HG03135 (cell line): Measurements from ENCODE around the gene GON4L.
"Not testable (repeated sequence)": the region's sequence is repeated elsewhere in the genome, so short reads cannot be mapped to it uniquely, and the experiment has no call there.

ENCODE experiments used
- ATAC-seq: cut with Tn5 transposase; IDR thresholded peaks from one replicate; pipeline ENCODE4 v1.9.1; 2021; ENCODE audit warnings: mild to moderate bottlenecking, moderate library complexity; ENCODE audit not compliant: unreplicated experiment

The GON4L gene

DNA sequence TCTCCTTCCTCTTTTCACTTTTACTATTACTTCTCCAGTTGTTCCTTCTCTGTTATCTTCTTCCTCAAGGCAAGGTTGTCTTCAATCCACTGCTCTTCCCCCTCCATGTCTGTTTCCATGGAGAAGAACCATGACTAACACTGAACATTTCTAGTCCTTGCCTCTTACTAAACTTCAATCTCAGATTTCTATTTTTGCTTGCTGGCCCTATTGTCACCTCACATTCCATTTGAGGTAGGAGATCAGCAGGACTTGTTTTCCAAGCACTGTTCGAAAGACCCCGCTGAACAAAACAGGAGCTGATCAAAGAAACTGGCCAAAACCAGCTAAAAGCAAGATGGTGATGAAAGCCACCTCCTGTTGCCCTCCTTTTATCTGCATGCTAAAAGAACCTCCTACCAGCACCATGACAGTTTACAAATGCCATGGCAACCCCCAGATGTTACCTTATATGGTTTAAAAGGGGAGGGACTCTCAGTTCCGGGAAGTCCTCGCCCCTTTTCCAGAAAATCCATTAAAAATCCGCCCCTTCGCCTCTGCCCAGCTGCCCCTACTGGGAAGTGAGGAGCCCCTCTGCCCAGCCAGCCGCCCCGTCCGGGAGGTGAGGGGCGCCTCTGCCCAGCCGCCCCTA, 22.6 kb downstream of the GON4L start:
- no peak for ATAC-seq

DNA sequence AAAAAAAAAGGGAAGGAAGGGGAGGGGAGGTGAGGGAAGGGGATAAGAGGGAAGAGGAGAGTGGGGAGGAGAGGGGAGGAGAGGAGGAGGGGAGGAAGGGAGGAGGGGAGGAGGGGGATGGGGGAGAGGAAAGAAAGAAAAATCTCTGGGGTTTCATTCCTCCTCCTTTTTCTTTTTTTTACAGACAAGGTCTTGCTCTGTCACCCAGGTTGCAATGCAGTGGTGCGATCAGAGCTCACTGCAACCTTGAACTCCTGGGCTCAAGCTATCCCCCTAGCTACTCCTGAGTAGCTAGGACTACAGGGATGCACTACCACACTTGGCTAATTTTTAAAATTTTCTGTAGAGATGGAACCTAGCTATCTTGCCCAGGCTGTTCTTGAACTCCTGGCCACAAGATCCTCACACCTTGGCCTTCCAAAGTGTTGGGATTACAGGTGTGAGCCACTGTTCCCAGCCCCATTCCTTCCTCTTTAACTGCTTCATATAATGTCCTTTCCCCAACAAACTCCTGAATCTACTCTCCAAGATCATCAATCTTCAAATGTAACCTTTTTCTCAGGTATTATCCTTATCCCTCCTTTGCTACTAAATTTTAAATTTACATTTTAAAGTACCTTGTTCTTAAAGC, 23.2 kb downstream of the GON4L start:
- no peak for ATAC-seq

DNA sequence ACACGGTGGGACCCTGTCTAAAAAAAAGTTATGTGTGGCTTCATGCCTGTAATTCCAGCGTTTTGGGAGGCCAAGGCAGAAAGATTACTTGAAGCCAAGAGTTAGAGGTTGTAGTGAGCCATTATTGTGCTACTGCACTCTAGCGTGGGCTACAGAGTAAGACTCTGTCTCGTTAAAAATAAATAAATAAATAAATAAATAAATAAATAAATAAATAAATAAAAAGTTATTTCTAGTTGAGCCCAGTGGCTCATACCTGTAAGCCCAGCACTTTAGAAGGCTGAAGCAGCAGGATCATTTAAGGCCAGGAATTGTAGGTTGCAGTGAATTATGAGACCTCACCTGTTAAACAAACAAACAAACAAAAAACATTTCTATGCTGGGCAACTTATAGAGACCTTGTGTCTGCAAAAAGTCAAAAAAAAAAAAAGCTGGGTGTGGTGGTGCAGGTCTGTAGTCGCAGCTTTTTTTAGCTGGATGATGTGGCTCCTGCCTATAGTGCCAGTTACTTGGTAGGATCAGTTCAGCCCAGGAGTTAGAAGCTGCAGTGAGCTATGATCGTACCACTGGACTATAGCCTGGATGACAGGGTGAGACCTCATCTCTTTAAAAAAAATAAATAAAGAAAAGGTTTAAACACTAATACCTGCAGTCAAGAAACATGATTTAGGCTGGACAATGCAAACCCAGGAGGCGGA, 25.6 kb downstream of the GON4L start:
- no peak for ATAC-seq

DNA sequence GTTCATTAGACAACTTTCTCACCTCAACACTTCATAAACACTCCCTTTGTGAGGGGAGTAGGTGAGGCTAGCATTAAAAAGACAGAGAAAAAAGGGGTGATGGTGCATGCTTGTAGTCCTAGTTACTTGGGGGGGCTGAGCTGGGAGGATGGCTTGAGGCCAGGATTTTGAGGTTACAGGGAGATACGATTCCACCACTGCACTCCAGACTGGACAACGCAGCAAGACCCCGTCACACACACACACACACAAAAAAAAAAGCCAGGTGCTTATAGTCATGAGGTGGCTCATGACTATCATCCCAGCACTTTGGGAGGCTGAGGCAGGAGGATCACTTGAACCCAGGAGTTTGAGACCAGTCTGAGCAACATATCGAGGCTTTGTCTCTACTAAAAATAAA, 29.6 kb downstream of the GON4L start:
- ATAC-seq, result no peak

DNA sequence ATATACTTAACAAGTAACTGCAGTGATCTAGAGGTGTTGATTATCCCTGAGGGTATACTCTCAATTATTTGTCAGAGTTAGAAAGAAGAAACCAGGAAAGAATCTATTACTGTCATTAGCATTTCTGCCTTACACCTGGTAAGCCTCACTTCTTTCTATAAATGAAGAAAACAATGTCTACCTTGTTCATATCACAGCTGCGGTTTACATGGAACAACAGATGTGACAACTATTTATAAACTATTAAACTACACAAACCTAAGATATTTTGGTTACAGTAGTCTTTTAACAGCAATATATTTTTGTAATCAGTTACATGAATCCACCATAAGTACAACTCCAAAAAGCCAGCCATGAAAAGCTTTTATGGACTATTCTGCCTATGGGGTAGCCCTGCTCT, 40.7 kb downstream of the GON4L start:
- ATAC-seq, result no peak

DNA sequence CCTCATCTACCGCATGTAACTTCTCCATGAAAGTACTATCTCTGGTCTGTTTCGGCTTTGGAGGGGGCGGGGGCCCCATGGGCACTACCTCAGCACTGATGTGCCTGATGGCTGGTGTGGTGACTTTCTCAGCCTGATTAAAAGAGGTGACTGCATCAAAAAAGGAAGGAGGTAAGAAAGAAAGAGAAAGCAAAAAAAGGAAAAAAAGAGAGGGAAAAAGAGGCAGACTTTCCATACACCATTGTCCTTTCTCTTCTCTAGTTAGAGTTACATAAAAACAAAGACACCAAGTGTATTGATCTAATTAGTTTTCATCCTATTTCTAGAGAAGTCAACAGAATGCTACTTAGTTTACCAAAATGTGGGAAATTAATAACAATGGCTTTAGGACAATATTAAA, 43.3 kb downstream of the GON4L start:
- ATAC-seq, result no peak

DNA sequence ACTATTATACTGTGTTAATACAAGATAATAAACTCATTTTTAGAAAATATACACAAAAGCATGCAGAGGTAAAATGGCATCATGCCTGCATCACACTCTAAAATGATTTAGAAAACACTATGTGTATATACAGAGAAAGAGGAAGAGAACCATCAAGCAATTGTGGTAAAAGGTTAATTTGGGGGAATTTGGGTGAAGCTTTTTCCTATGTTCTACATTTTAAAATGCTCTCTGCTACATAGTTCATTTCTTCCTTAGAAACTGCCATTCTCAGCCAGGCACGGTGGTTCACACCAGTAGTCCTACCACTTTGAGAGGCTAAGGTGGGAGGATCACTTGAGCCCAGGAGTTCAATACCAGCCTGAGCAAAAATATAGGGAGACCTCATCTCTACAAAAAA, 44.1 kb downstream of the GON4L start:
- no peak for ATAC-seq

DNA sequence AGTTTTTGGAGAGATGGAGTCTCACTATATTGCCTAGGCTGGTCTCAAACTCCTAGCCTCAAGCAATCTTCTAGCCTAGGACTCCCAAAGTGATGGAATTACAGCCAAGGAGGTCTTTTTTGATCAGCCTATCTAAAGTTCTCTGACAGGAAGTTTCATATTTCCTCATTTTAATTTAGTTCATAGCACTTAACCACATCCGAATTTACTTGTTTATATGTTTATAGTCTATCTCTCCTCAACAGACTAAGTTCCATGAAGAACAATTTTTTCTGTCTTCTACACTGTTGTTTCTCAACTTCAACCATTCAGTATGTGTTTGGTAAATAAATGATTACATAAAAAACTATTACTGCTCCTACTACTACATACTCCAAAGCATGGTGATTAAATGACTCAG, 47.9 kb downstream of the GON4L start:
- no peak for ATAC-seq

DNA sequence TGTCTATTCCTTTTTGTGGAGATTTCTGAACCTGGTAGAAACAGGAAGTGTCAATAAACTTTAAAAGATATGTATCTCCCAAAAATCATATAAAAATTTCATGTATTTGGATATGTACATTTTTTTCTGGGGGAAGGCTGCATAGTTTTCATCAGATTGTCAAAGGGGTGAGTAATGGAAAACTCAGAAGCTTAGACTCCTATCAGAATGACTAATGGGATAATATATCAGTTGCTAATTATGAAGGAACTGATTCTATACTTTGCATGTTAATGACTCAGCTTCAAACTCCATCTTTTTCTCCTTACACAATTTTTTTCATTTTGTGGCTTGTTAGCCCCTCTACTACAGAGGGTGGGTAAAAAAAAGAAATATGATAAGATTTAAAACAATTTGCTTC, 55.9 kb downstream of the GON4L start:
- ATAC-seq, result no peak

DNA sequence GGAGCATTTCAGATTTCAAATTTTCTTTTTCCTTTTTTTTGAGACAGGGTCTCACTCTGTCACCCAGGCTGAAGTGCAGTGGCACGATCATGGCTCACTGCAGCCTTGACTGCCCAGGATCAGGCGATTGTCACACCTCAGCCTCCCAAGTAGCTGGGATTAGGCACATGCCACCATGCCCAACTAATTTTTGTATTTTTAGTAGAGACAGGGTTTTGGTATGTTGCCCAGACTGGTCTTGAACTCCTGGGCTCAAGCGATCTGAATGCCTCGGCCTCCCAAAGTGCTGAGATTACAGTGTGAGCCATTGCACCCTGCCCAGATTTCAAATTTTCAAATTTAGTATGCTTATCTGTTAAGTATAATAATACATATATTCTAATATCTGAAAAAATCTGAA, 61.4 kb downstream of the GON4L start:
- not testable (repeated sequence) for ATAC-seq

DNA sequence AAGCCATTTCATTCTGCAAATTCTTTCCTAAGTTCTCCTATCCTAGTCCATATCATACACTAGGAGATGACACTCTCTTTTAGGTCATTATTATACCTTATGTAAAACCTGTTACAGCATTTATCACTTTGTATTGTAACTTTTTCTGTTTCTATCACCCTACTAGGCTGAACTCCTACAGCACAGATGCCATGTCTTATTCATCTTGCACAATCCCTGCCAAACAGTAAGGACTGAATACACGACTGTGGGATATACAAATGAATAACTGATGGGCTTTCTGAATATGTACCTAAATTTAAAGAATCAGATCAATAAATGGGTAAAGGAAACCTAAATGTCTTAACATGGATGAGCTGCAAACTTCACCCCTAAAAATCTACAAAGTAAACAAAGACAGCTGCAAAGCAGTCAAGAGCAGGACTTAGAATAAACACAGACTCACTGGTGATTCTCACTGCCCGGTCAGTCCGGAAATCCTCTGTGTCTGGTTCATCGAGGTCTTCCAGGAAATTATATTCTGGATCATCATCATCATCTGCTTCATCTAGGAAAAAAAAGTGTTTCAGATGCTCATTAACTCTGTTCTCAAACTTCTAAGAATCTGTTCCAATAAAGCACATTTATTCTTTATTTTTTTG, 62.3 kb downstream of the GON4L start:
- no peak for ATAC-seq

DNA sequence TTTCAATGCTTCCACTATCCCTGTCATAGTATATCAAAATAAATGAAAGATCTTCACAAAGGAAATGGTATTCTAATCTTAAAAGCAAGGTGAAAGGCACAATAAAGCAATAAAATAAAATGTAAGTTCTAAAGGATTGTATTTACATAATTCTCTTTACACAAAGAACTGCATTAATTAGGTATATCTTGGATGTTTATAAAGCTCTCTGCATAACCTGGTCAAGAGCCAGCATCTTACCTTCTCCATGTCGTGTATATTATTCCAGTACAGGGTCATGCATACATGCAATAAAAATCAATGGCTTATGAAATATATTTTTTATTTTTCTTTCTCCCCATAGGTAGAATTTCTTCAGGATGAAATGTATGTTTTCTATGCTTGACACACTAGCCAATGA, 63.8 kb downstream of the GON4L start:
- no peak for ATAC-seq

DNA sequence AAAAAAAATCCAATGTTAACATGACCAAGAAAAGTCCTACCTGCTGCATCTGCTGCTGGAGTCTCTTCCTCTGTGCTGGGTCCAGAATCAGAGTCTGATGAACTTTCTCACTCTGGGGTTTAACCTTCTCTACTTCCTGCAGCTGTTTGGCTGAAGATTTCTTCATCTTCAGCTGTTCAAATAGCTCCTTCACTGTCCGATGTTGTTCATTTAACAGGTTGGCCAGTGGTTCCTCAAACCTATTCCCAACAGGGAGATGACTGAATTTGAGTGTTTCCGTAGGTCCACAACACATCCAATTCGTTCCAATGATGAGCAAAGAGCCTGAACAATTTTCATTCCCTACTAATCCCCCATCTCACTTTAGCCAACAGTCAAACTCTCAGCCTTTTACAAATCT, 79.4 kb downstream of the GON4L start:
- ATAC-seq, result no peak

DNA sequence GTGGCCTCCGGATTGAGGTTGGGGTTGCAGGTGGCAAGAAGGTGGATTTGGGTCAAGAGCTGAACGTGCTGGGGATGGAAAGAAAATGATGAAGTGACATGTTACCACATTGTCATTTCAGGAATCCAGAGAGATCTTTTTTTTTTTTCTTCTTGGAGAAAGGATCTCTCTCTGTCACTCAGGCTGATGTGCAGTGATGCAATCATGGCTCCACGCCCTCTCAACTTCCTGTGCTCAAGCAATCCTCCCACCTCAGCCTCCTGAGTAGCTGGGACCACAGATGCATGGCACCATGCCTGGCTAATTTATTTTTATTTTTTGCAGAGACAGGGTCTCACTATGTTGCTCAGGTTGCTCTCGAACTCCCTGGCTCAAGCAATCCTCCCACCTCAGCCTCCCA, 80.6 kb downstream of the GON4L start:
- no peak for ATAC-seq

DNA sequence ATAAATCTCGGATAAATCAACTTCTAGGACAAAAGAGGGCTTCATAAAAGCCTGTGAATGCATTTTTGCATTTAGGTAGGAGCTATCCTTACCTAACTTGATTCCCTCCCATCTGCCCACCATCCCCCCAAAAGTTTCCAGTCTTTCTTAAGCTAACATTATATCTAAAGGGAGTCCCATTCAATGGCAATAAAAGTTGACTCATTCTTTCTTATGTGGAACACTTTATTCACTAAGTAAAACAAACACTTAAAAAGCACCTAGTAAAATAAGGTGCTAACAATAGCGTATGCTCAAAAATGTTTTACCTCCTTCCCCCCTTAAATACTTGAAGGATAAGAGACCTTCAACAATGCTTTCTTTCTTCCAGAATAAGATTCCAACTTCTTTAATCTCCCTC, 83.8 kb downstream of the GON4L start:
- no peak for ATAC-seq

DNA sequence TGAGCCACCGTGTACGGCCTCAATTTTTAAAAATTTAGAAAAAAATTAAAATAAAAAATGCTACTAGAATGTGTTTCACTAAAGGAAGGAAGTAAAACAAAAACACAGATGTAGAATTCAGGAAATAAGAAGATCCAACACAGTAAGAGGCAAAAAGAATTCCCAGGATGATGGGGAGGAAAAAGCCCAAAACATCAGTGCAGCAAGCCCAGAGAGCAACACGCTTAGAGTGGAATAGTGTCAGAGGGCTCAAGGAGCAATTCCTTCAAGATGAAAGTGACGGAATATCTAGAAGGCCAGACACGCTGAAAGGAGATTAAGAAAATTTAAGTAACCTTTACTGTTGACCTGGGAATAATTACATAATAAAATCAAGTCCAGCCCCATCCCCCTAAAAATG, 87.8 kb downstream of the GON4L start:
- ATAC-seq, result no peak

DNA sequence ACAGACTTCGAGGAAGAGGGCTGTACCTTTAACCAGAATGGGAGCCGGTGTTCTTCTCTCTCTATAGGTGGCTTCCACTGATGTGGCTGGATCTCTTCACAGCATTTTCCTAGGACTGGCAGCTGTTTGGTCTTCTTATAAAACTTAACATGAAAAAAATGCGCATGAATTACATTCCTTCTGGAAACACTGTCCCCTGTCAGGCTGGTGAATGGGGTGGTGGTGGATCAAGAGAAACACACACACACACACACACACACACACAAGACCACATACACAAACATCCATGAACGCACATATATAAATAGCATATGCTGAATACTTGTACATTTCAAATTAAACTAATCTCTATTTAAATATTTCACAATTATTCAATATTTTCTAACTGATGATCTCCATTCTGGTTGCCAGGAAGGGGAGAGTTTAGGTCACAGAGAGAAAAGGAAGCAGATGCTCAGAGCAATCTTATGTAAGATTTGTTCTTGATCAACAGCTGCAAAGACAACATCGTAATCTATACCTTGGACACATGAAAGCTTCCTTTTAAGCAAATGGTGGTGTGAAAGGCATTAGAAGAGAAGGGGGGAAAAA, 89.5 kb downstream of the GON4L start:
- ATAC-seq, result not testable (repeated sequence)

DNA sequence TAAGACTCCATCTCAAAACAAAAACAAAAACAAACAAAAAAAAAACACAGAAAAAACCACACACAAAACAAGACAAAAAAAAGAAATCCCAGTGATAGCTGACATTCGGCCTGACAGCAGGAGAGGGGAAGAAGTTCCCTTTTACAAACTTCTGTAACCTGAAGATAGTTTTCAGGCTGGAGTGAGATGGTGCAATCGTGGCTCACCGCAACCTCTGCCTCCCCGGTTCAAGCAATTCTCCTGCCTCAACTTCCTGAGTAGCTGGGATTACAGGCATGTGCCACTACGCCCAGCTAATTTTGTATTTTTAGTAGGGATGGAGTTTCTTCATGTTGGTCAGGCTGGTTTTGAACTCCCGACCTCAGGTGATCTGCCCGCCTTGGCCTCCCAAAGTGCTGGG, 93.0 kb downstream of the GON4L start:
- ATAC-seq, result not testable (repeated sequence)

DNA sequence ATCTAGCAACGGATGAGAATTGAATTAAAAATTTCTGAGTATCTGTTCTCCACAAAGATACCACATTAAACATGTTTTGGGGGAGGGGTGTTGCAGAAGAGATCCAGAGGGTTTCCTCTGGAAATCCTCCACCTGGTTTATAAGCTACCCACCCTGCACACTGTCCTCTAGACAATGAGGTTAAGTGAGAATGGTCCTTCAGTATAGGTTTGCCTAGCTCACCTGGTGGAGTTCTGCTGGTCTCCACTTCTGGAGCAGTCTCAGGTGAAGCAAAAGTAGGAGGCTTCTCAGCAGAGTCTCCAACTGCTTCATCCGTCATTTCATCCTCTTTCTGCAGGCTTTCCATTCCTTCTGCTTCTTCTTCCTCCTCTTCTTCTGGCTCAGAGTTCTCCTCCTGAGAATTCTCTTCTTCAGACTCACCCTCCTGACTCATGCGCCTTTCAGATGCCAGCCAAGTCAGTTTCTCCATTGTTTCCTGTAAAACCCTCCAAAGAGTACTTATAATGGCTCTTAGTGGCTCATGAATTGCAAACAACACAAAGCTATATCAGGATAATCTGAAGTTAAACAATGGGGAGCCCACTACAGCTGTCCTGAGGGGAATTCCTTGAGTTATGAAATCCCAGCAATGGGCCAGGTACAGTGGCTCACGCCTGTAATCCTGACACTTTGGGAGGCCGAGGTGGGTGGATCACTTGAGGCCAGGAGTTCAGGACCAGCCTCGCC, 93.8 kb downstream of the GON4L start:
- ATAC-seq, result not testable (repeated sequence)

DNA sequence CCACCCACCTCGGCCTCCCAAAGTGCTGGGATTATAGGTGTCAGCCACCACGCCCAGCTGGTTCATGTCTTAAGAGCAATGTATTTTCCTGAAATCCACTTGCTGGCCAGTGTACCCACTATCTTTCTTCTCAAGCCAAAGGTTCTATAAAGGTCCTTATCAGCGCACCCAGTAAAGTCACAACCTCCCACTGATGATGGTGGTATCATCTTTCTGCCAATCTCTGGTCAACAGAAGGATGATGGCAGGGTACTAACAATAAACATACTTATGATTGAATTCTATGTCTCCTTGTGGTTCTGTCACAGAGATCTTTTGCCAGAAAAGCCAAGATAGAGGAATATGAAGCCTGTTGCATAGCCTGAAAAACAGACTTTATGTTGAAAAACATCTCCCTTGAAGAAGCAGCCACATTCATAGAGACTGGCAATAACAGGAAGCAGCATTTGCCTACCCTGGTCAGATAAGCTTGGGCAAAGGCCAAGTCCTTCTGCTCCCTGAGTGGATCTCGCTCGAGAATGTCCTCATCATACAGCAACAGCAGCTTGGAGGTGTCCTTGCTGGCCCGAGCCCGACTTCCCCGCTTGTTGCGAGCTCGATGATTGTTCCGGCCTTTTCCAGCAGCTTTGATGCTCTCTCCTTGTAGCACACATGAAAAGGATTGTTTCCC, 95.1 kb downstream of the GON4L start:
- ATAC-seq, result no peak
